ENCODE data around the gene BAHCC1. TPM values are rescaled to one million over a fixed set of nuclear protein-coding genes. Genes with fewer than 3 reads are reported as not detected.
A peak's percentile ranks its signal among the peaks of the same experiment; 100 is the strongest.

Gene BAHCC1
- total RNA-seq, 2 donors from 2014 or later: 12.2 to 14.2 TPM

- intact Hi-C loops (cut with DNase I, micrococcal nuclease): no loop called here
- no peak for DNase-seq
- no peak for ATAC-seq
Measured at GRCh38 chr17:81445642-81446503, 50.6 kb downstream of the BAHCC1 start.

GRCh38 chr17:81447331-81447933, 52.2 kb downstream of the BAHCC1 start:
- ATAC-seq (no peak), DNase-seq (no peak)
- intact Hi-C loops (cut with DNase I, micrococcal nuclease): no loop called here

- ATAC-seq (no peak), DNase-seq (no peak)
- intact Hi-C loops (cut with DNase I, micrococcal nuclease): no loop called here
Measured at GRCh38 chr17:81448442-81448841, 53.2 kb downstream of the BAHCC1 start.

- no peak for DNase-seq
Measured at GRCh38 chr17:81448950-81449349, 53.7 kb downstream of the BAHCC1 start.

GRCh38 chr17:81449351-81449750, 54.1 kb downstream of the BAHCC1 start:
- no peak for DNase-seq
- no peak for ATAC-seq
- intact Hi-C loops (cut with DNase I, micrococcal nuclease): no loop called here

More at GRCh38 chr17:81448950-81449349, 53.7 kb downstream of the BAHCC1 start:
- ATAC-seq: no peak
- intact Hi-C loops (cut with DNase I, micrococcal nuclease): no loop called here

- intact Hi-C loops (cut with DNase I, micrococcal nuclease): no loop called here
- ATAC-seq (no peak), DNase-seq (no peak)
Measured at GRCh38 chr17:81451823-81452222, 56.6 kb downstream of the BAHCC1 start.

GRCh38 chr17:81452551-81452950, 57.3 kb downstream of the BAHCC1 start:
- no peak for DNase-seq
- intact Hi-C loops (cut with DNase I, micrococcal nuclease): no loop called here
- ATAC-seq: no peak

- ATAC-seq (no peak), DNase-seq (no peak)
- intact Hi-C loops (cut with DNase I, micrococcal nuclease): no loop called here
Measured at GRCh38 chr17:81453076-81453475, 57.8 kb downstream of the BAHCC1 start.

GRCh38 chr17:81453712-81454111, 58.5 kb downstream of the BAHCC1 start:
- no peak for ATAC-seq
- intact Hi-C loops (cut with DNase I, micrococcal nuclease): no loop called here
- DNase-seq: no peak

- no peak for DNase-seq
- intact Hi-C loops (cut with DNase I, micrococcal nuclease): no loop called here
- no peak for ATAC-seq
Measured at GRCh38 chr17:81454473-81454872, 59.2 kb downstream of the BAHCC1 start.

- ATAC-seq (no peak), DNase-seq (no peak)
- intact Hi-C loops (cut with DNase I, micrococcal nuclease): no loop called here
Measured at GRCh38 chr17:81455387-81455786, 60.1 kb downstream of the BAHCC1 start.

GRCh38 chr17:81456091-81456490, 60.8 kb downstream of the BAHCC1 start:
- ATAC-seq (no peak), DNase-seq (no peak)
- intact Hi-C loops (cut with DNase I, micrococcal nuclease): no loop called here

- ATAC-seq: no peak
- no peak for DNase-seq
- intact Hi-C loops (cut with DNase I, micrococcal nuclease): no loop called here
Measured at GRCh38 chr17:81456798-81457197, 61.5 kb downstream of the BAHCC1 start.

- ATAC-seq: no peak
- DNase-seq: no peak
- intact Hi-C loops (cut with DNase I, micrococcal nuclease): no loop called here
Measured at GRCh38 chr17:81457401-81457800, 62.1 kb downstream of the BAHCC1 start.

- intact Hi-C loops (cut with DNase I, micrococcal nuclease): no loop called here
- ATAC-seq: no peak
- no peak for DNase-seq
Measured at GRCh38 chr17:81457917-81458555, 62.8 kb downstream of the BAHCC1 start.

- ATAC-seq (no peak), DNase-seq (no peak)
- intact Hi-C loops (cut with DNase I, micrococcal nuclease): no loop called here
Measured at GRCh38 chr17:81458628-81459027, 63.4 kb downstream of the BAHCC1 start.

GRCh38 chr17:81459224-81459623, 64.0 kb downstream of the BAHCC1 start:
- DNase-seq (no peak), ATAC-seq (no peak)
- intact Hi-C loops (cut with DNase I, micrococcal nuclease): no loop called here

- intact Hi-C loops (cut with DNase I, micrococcal nuclease): no loop called here
- ATAC-seq (no peak), DNase-seq (no peak)
Measured at GRCh38 chr17:81459864-81460263, 64.6 kb downstream of the BAHCC1 start.

GRCh38 chr17:81460856-81461460, 65.7 kb downstream of the BAHCC1 start:
- DNase-seq: no peak
- intact Hi-C loops (cut with DNase I, micrococcal nuclease): no loop called here
- peak; percentile 16 for ATAC-seq

All from left colon (tissue), 2 donors.